ENCODE data around the gene SPATS2. TPM values are rescaled to one million over a fixed set of nuclear protein-coding genes. Genes with fewer than 3 reads are reported as not detected.

SPATS2 gene
- total RNA-seq, 2 experiments from 2014 or later = 6.1 to 6.4 TPM

- Mint-ChIP-seq H3K27ac (no peak overlapping the region), H3K36me3 (ENCODE audit: low read depth) (no peaks in the 10 kb centered on the region), H3K27me3 (no peaks in the 10 kb centered on the region), H3K4me3 (no peak overlapping the region), H3K4me1 (ENCODE audit: low read depth) (no peaks in the 10 kb centered on the region), H3K9me3 (no peaks in the 10 kb centered on the region)
- ATAC-seq (ENCODE audit: poor library complexity) = no peak
- Histone ChIP-seq H3K4me3 (ENCODE audit: low read length) (no peak overlapping the region), H3K4me1 (ENCODE audit: insufficient read depth, low read length) (no peaks in the 10 kb centered on the region), H3K27me3 (ENCODE audit: control insufficient read depth in 1 of 2, insufficient read depth in 2 of 2, low read length in 2 of 2) (no peaks in the 10 kb centered on the region), H3K27ac (ENCODE audit: low read depth in 1 of 2, low read length in 2 of 2) (no peak overlapping the region), H3K36me3 (ENCODE audit: insufficient read depth, low read length) (no peaks in the 10 kb centered on the region), H3K9me3 (ENCODE audit: control insufficient read depth in 1 of 2, insufficient read depth in 1 of 2, low read length in 2 of 2) (no peaks in the 10 kb centered on the region)
- ChIA-PET POLR2A (no interaction called here), CTCF (interaction anchor here (1.1 to 5.3 kb wide), 3 partner anchors 31 to 157 kb away, joined by 3 to 85 read pairs (median 10); partner anchors contain the start of gene SPATS2)
- no peak for DNase-seq
- intact Hi-C loops (cut with DNase I, micrococcal nuclease) = loop anchor here in 1 of 2 experiments (1.0 to 2.0 kb wide), 2 partner anchors 157 to 226 kb away; no protein-coding TSS in a partner anchor
- no peak for TF ChIP-seq CTCF (IDR thresholded peaks at IDR 0.05)
Observed at GRCh38 chr12:49515266-49515665, 148.0 kb downstream of the SPATS2 start.

GRCh38 chr12:49518914-49519573, 151.8 kb downstream of the SPATS2 start:
- intact Hi-C loops (cut with DNase I, micrococcal nuclease) = no loop called here
- H3K4me1 ChIP-seq (ENCODE audit: insufficient read depth, low read length) = no peaks in the 10 kb centered on the region
- no peaks in the 10 kb centered on the region for H3K36me3 ChIP-seq (ENCODE audit: insufficient read depth, low read length)
- H3K4me3 Mint-ChIP-seq = no peak overlapping the region
- no peaks in the 10 kb centered on the region for H3K9me3 ChIP-seq (ENCODE audit: control insufficient read depth in 1 of 2, insufficient read depth in 1 of 2, low read length in 2 of 2)
- no peak overlapping the region for H3K27ac ChIP-seq (ENCODE audit: low read depth in 1 of 2, low read length in 2 of 2)
- DNase-seq = no peak
- no peaks in the 10 kb centered on the region for H3K4me1 Mint-ChIP-seq (ENCODE audit: low read depth)
- no peak for TF ChIP-seq CTCF (IDR thresholded peaks at IDR 0.05)
- H3K27ac Mint-ChIP-seq = no peak overlapping the region
- no peaks in the 10 kb centered on the region for H3K27me3 ChIP-seq (ENCODE audit: control insufficient read depth in 1 of 2, insufficient read depth in 2 of 2, low read length in 2 of 2)
- peaks cover 4% of the 10 kb centered on the region for H3K36me3 Mint-ChIP-seq (ENCODE audit: low read depth)
- H3K27me3 Mint-ChIP-seq = no peaks in the 10 kb centered on the region
- ATAC-seq (ENCODE audit: poor library complexity) = no peak
- ChIA-PET POLR2A (interaction anchor here (1.2 kb wide), 1 partner anchor 161 kb away, joined by 3 read pairs; no protein-coding TSS in a partner anchor), CTCF (interaction anchor here (1.3 kb wide), 1 partner anchor 171 kb away, joined by 5 read pairs; no protein-coding TSS in a partner anchor)
- H3K9me3 Mint-ChIP-seq = no peaks in the 10 kb centered on the region
- H3K4me3 ChIP-seq (ENCODE audit: low read length) = no peak overlapping the region

GRCh38 chr12:49519574-49519936, 152.3 kb downstream of the SPATS2 start:
- intact Hi-C loops (cut with DNase I, micrococcal nuclease) = no loop called here
- no peak overlapping the region for H3K4me3 Mint-ChIP-seq

More at GRCh38 chr12:49519574-49519936, 152.3 kb downstream of the SPATS2 start:
- TF ChIP-seq CTCF (IDR thresholded peaks at IDR 0.05) = no peak
- H3K4me1 Mint-ChIP-seq (ENCODE audit: low read depth) = no peaks in the 10 kb centered on the region
- H3K27ac ChIP-seq (ENCODE audit: low read depth in 1 of 2, low read length in 2 of 2) = no peak overlapping the region
- ChIA-PET POLR2A (no interaction called here), CTCF (no interaction called here)
- H3K4me1 ChIP-seq (ENCODE audit: insufficient read depth, low read length) = no peaks in the 10 kb centered on the region
- H3K9me3 ChIP-seq (ENCODE audit: control insufficient read depth in 1 of 2, insufficient read depth in 1 of 2, low read length in 2 of 2) = no peaks in the 10 kb centered on the region
- H3K27me3 ChIP-seq (ENCODE audit: control insufficient read depth in 1 of 2, insufficient read depth in 2 of 2, low read length in 2 of 2) = no peaks in the 10 kb centered on the region
- H3K4me3 ChIP-seq (ENCODE audit: low read length) = no peak overlapping the region
- H3K27me3 Mint-ChIP-seq = no peaks in the 10 kb centered on the region
- no peak overlapping the region for H3K27ac Mint-ChIP-seq
- peaks cover 4% of the 10 kb centered on the region for H3K36me3 ChIP-seq (ENCODE audit: insufficient read depth, low read length)
- ATAC-seq (ENCODE audit: poor library complexity) (no peak), DNase-seq (no peak)
- H3K9me3 Mint-ChIP-seq = no peaks in the 10 kb centered on the region
- H3K36me3 Mint-ChIP-seq (ENCODE audit: low read depth) = peaks cover 5% of the 10 kb centered on the region

Data from CD4-positive, alpha-beta T cell (primary cell).